Stimulated activated CD4-positive, alpha-beta T cell treated with anti-CD3 and anti-CD28 coated beads, Interleukin-2, amount 100 ng/mL, for 48 hours (primary cell): Measurements from ENCODE around the gene AHCYL1.

Source experiments
- DNase-seq, 2 donors: peaks; one replicate each; pipeline ENCODE4 v3.0.0-alpha.2; 2020

AHCYL1 gene

DNA sequence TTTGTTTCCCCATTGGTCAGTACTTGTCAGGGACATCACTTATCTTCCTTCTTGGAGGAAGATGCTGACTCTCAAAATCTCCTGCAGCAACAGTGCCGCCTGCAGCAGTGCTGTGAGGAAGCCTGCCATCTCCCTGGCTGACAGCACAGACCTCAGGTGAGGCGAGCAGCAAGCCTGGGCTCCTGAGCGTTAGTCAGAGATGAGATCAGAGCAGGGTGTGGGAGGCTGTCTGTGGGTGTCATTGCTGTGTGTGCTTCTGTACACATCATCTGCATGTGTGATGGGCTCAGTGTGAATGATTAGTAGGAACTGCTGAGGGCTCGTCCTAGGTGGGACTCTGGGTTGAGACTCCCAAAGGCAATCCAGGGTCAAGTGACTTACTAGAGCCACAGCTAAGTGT is 56.0 kb downstream of the AHCYL1 start:
- peak in 1 of 2 donors; percentile 13 for DNase-seq

DNA sequence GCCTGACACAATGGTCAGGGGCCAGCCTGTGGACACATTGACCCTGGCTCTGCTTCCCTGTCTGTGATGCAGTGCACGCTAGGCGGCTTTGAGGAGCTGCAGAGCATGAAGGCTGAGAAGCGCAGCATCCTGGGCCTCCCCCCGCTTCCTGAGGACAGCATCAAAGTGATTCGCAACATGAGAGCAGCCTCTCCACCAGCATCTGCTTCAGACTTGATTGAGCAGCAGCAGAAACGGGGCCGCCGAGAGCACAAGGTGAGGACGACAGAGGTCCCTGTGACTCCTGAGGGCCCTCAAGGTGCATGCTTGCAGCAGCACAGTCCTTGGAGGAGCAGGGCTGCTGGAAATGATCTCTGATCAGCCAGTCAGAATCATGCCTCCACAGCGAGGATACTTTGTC is 58.5 kb downstream of the AHCYL1 start:
- DNase-seq: no peak

DNA sequence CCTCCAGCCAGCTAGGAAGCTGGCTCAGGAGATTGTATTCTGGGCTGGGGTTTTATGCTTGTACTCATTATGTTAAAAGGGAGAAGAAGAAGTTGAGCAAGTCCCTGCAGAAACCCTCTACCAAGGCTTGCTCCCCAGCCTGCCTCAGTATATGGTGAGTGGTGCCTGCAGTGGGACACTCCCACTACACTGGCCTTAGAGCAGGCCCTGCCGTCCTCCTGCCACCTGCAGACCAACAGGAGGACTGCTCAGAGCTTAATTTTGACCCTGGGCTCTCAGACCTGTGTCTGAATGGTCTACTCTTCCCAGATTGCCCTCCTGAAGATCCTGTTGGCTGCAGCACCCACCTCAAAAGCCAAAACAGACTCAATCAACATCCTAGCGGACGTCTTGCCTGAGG is 62.9 kb downstream of the AHCYL1 start:
- no peak for DNase-seq

DNA sequence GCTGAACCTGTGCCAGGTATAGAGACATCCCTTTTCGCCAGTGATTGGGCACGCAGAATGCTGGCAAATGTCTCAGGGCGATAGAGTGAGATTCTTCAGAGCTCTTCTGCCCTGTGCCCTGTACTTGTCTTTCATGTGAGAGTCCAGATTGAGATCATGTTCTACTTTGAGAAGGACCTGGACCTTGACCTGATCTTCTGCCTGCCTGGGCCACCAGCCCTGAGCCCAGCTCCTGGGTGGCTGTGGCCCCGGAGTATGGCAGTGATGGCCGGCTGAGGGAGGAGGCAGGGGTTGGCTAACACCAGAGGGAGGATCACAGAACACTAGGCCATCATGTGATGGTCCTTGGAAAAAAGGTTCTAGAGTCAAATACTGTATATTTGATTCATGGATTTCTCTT is 63.7 kb downstream of the AHCYL1 start:
- DNase-seq: no peak

DNA sequence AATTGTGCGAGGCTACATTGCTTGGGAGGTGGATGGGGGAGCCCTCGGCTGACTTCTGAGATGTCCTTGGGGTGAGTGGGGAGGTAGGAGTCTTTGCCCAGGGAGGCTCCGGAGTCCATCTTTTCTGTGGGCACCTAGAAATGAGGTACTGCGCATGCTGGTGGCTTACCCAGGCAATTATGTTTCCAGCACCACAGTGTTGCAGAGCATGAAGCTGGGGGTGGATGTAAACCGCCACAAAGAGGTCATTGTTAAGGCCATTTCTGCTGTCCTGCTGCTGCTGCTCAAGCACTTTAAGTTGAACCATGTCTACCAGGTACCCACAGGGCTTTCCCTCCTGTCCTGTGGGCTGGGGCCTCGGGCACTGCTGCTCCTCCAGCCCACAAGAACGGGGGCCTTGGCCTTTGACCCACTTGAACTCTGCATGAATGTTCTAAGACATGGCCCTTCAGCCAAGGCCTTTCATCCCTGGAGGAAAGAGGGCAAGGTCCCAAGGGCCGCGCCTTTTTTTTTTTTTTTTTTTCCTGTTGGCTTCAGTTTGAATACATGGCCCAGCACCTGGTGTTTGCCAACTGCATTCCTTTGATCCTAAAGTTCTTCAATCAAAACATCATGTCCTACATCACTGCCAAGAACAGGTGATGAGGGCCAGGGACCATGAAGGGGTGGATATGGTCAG is 64.5 kb downstream of the AHCYL1 start:
- no peak for DNase-seq

DNA sequence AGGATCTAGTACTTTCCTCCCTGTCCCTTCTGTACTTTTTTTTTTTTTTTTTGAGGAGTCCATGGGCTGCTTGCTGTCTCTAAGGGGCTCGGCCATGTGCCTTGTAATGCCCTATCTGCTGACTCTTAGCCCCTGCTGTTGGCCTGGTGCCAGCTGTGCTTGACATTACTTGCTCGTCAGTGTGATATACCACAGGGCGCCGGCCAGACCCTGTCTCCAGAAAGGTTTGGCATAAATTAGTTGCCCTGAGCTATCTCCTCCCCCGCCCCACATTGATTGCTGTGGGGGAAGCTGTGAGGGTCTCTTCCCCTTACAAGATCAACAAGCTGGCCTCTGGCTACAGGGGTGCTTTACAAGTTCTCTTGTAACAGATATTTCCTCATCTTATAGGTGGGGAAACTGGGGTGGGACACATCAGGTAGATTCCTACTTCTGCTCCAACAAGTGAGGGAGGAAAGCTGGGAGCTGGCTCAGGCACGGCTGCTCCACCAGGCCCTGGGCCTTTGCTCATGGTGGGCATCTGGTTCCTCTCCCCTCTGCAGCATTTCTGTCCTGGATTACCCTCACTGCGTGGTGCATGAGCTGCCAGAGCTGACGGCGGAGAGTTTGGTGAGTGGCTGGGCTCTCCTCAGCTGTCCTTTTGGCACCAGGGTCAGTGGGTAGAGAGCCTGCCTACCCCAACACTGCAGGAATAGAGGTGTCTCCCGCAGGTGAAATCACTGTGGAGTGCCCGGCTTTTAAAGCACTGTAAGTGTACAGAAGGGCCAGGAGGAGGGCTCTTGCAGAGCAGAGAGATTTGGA is 65.4 kb downstream of the AHCYL1 start:
- no peak for DNase-seq

DNA sequence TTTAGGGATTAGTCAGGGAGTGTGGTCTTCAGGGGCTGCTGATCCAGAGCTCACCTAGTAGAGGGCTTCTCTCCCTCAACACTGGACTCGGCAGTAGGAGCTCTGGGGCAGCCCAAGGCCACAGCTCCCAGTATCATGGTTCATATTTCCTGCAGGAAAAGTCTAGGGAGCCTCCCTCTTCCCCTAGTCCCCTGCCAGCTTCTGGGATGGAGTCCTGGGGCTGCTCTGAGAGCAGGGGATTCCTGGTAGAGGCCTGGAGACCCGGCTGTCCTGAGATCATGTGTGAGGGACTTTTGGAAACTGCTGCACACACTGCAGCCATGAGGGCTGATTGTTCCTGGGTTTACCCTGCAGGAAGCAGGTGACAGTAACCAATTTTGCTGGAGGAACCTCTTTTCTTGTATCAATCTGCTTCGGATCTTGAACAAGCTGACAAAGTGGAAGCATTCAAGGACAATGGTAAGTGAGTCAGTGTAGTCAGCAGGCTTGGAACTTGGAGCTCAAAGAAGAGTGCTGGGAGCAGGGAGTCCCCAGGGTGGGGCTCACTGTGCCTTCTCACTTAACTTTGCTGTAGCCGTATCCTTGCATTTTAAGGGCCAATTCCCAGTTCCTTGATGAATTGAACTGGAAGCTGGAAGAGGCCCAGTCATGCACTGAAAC is 66.2 kb downstream of the AHCYL1 start:
- DNase-seq: no peak

DNA sequence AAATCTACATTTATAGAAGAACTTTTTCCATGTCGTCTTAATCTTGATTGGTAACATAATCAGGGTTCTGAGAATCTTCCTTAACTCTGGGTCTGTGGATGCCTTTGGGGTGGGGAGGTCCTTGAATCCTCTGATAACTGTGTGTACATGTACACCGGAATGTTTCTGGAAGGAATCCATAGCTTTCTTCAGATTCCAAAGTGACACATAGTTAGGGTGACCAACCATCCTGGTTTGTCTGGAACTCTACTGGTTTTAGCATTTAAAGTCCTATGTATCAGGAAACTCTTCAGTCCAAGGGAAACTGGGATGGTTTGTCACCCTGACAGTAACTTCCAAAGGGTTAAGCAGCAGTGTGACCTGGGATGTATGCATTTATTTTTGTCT is 66.7 kb downstream of the AHCYL1 start:
- no peak for DNase-seq

DNA sequence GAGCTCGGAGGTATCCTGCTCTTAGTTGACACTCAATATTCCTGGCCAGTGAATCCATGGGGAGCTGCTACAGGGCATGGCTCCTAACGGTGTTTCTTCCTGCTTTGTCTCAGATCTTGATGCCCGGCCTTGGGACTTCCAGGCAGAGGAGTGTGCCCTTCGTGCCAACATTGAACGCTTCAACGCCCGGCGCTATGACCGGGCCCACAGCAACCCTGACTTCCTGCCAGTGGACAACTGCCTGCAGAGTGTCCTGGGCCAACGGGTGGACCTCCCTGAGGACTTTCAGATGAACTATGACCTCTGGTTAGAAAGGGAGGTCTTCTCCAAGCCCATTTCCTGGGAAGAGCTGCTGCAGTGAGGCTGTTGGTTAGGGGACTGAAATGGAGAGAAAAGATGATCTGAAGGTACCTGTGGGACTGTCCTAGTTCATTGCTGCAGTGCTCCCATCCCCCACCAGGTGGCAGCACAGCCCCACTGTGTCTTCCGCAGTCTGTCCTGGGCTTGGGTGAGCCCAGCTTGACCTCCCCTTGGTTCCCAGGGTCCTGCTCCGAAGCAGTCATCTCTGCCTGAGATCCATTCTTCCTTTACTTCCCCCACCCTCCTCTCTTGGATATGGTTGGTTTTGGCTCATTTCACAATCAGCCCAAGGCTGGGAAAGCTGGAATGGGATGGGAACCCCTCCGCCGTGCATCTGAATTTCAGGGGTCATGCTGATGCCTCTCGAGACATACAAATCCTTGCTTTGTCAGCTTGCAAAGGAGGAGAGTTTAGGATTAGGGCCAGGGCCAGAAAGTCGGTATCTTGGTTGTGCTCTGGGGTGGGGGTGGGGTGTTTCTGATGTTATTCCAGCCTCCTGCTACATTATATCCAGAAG is 69.2 kb downstream of the AHCYL1 start:
- DNase-seq: peak; percentile 74 to 79

DNA sequence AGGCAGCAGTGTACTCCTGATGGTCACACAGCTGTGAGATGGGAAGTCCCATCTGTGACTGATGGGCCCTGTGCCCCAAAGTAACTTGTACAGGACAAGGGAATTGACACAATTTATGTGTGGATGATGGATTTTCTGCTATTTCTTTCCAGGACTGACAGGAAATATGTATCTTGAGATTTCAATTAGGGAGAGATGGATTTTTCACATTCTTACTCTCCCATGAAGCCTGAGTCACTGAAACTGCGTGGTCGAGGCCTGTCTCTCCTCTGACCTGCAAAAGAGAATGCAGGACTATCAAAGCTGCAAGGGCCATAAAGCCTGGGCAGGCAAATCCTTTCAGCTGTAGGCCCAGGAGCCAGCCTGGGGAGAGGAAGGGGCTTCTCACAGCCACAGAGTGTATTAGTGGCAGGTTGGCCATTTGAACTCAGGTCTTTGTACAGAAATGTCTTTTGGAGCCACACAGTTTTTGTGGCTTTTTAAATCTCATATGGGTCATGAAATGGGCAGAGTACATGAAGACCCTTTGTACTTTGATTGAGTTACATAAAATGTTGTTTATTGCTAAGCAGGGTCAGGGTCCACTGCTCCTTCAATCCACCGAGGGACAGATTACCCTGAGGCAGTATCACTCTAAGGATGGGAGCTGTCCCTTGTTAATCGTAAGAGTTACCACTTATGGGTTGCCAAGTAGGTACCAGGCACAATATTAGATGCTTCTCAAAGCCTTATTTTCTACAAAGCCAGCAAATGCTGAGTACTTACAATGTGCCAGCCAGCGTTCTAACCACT is 71.1 kb downstream of the AHCYL1 start:
- no peak for DNase-seq

DNA sequence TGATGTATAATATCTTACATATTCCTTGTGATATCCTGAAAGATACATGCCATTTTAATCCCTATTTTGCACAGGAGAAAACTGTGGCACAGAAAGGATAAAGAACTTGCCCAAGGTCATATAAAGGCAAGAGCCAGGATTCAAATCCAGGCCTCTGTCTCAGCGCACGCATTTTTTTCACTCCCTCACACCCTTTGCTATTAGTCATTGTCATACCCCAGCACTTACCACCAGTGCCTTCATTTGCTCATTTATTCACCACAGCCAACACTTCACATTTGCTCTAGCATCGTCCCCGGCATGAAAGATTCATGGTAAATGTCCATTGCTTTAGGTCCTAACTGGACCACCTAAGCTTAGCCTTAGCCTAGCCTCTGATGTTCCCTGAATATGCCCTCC is 71.7 kb downstream of the AHCYL1 start:
- no peak for DNase-seq

DNA sequence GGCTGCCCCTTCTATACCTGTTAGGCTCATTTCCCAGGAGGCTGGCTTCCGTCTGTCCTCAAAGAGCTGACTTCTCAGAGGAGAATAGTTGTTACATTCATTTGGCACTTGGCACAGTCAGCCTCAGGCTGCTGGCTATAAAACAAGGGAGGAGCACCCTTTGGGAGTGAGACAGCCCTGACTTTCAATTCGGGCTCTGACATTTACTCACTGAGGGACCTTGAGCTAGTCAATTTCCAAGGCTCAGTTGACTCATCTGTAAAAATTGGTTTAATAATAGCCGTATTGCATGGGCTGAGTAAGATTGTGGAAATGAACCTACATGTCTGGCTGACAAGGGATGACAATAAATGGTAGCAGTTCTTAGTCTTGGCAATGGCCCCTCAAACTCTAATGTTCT is 72.2 kb downstream of the AHCYL1 start:
- no peak for DNase-seq

DNA sequence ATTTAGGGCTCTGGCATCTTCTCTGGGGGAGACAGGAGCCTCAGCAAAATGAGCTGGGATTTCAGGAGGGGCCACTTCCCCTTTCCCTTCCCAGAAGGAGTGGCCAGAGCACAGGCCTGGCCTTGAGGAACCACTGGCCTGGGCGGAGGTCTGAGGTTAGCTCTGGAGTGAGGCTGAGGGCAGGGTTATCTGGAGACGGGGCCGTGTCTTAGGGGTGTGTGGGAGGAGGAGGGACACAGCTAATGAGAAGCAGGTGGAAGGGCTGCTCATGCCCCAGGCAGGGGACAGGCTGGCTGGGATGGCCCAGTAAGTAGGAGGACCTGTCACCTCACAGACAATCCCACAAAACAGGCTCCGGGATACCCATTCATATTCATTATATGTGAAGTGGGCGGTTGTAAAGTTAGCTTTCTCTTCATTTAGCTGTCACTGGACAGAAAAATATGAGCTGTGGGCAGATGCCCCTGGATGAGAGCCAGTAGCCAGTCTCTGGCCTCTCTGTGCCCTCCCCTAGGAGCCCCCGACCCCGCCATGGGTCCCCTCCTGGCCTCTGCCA is 73.5 kb downstream of the AHCYL1 start:
- no peak for DNase-seq

DNA sequence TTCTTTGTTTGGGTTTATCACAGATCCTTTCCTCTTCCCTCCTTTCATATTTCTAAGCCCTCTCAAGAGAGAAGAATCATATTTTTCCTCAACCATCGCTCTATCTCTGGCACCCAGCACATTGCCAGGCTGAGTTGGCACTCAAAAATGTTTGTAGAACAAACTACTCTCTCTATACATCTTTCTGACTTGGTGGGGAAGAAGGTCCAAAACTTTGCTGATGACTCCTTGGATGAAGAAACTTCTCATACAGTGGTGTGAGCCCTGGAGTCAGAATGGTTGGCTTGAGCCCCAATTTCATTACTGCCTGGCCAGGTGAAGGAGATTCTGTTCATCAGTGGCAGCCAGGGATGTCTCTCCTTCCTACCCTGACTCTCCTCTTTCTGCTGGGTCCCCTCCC is 74.0 kb downstream of the AHCYL1 start:
- no peak for DNase-seq

DNA sequence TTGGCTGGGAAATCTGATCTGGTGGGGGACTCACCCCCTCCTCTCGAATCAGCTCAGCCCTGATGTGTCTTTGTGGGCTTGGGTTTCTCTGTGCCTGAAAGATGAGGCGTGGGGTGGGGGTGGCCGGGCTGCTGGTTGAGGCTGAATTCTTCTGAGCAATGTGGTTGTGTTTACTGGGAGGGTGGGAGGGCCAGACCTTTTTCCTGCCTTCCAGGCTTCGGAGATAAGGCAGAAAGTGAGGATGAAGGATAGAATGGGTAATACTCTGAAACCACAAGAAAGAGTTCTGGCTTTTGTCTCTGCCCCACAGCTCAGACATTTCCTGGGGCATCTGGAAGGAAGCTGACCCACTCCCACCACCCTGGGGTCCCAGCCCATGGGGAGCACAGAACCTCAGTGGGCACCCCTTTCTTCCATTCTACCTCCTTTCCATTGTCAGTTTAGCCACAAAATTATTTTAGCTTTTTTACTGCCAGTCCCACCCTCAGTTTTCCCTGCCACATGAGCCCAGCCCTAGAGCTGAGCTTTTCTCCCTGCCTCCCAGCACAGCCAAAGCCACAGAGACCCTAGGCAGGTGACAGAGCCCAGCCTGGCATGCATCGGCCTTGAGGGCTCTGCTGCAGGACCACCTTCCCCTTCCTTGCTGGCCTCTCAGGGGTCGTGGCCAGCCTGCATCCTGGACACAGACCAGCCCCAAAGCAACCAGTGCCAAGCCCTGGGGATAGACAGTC is 74.7 kb downstream of the AHCYL1 start:
- DNase-seq: no peak

DNA sequence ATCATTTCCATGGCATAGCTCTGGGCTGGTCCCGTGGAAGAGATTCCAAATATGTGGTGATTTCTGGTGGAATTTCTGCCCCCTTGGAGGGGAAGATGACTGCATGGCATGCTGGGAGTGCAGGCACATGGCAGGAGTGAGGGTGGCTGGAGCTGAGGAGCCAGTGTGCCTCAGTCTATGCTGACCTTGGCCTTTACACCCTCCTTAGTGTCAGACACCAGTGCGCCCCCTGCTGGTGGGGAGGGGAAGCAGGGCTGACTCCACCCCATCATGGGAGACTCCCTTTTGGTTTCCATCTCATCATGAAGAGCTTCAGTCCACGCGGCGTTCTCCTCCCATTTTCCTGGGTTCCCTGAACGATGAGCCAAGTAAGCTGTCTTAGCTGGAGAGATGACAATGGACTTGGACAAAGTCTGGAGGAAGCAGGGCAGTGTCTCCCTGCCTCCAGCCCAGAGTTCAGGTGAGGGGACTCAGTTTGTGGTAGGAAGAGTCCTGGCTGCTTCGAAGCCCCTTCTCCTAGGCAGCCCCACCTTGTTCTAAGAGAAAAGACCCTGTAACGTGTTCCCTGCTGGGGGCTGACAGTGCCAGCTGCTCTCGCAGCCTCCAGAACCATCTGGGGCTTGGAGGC is 75.6 kb downstream of the AHCYL1 start:
- DNase-seq: peak; percentile 74 to 85

DNA sequence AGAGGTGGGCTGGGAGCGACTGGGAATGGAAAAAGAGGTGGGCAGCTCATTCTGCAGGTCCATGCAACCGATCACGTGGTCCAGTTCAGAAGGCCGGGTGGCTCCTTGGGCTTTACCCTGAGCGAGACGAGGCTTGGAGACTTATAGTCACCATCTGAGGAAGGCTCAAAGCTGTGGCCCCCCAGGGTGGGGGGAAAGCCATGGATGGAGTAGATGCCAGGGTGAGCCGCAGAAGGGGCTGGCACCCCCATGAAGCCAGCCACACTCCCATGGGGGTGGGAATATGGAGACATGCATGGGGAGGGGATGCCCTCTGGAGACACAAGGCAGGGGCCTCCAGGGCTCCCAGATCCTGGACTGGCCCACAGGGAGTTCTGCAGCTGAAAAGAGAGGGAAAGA is 76.1 kb downstream of the AHCYL1 start:
- no peak for DNase-seq

DNA sequence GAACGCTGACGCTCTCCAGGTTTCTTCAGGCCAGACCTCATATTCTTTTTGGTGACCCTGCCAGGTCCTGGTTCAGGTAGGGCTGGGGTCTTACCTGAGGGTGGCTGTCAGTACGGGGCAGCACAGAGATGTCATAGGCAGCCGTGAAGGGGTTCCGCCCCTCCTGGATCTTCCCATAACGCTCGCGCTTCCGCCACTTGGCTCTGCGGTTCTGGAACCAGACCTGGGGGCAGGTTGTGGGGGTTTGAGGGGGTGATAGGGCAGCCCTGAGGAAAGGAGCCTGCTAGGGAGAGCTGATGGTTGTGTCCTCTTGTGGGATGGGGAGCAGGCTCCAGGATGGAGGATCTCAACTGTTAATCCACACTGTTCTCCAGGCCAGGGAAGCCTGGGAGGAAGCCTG is 76.8 kb downstream of the AHCYL1 start:
- DNase-seq: no peak

DNA sequence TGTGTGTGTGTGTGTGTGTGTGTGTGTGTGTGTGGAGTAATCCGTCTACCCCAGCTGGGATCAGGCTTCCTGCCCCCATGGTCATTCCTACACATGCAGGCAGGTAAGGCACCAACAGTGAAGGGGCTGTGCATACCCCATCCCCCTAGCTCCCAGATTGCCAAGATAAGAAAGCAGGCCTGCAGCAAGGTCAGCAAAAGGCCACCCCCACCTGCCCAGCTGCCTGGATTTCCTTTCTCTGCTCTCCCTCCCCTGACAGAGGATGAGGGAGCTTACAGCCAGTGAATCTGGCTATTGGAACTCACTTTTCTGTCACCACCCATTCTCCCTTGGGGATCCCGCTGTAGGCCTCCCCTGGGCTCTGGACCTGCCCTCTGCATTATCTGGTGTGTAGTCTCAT is 78.0 kb downstream of the AHCYL1 start:
- DNase-seq: no peak

DNA sequence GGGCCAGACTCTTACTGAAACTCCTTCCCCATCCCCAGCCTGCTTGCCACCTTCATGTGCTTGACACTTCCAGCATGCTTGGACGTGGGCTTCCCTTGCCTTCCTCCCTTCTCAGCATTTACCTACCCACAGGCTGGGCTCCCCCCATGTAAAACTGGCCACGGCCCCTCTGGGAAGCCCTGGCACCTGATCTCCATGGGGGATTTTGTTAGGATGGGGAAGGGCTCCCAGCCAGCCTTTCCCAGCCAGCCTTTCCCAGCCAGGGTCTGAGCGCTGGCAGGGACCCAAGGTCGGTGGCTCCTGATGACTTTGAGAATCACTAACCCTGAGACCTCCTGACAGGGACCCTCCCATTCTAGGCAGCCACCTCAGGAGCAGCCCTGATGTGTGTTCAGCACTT is 79.2 kb downstream of the AHCYL1 start:
- no peak for DNase-seq
